HEK293T (cell line): Measurements from ENCODE around the gene PLEKHH1.

ENCODE experiments used
- HDGF ChIP-seq: fragments of 450-650 bp; IDR thresholded peaks from 2 replicates; pipeline ENCODE4 v1.6.1; 2017; ENCODE audit warnings: antibody characterized with exemption, borderline replicate concordance
- L3MBTL2 ChIP-seq: fragments of 450-650 bp; conservative IDR thresholded peaks from 2 replicates; pipeline ENCODE4 v1.6.1; 2016; ENCODE audit warnings: mild to moderate bottlenecking

GRCh38 chr14:67618617-67619063 lies 85.5 kb downstream of the PLEKHH1 start:
- TF ChIP-seq L3MBTL2 (no peak), HDGF (no peak)
